DND-41 (cell line): Measurements from ENCODE around the gene SYCE3.

Experiments used
- EZH2 ChIP-seq: IDR thresholded peaks from 3 replicates; pipeline ENCODE4 v1.6.1; 2012; ENCODE audit warnings: borderline replicate concordance, low read depth, mild to moderate bottlenecking, moderate library complexity, low read length, inconsistent platforms; ENCODE audit not compliant: severe bottlenecking
- TF ChIP-seq, protein P1 (sequence below): IDR thresholded peaks from 2 replicates; pipeline ENCODE4 v1.5.1; 2012; ENCODE audit warnings: borderline replicate concordance, low read length, moderate library complexity, mild to moderate bottlenecking; ENCODE audit not compliant: poor library complexity, severe bottlenecking; ENCODE audit errors: extremely low read depth

DNA sequence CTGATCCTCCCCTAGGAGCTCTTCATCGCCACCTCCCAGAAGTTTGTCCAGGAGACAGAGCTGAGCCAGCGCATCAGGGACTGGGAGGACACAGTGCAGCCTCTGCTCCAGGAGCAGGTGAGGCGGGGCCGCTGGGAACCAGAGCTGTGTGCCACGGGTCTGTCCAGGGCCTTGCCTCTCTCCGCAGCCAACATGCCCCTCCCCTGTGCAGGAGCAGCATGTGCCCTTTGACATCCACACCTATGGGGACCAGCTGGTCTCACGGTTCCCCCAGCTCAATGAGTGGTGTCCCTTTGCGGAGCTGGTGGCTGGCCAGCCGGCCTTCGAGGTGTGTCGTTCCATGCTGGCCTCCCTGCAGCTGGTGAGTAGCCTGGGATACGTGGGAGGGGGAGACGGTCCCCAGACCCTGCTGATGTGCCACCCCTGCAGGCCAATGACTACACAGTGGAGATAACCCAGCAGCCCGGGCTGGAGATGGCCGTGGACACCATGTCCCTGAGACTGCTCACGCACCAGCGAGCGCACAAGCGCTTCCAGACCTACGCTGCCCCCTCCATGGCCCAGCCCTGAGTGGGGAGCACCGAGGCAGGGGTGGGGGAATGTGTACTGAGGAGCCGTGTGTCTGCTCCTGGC, 39.8 kb downstream of the SYCE3 start:
- TF ChIP-seq, protein P1, sequence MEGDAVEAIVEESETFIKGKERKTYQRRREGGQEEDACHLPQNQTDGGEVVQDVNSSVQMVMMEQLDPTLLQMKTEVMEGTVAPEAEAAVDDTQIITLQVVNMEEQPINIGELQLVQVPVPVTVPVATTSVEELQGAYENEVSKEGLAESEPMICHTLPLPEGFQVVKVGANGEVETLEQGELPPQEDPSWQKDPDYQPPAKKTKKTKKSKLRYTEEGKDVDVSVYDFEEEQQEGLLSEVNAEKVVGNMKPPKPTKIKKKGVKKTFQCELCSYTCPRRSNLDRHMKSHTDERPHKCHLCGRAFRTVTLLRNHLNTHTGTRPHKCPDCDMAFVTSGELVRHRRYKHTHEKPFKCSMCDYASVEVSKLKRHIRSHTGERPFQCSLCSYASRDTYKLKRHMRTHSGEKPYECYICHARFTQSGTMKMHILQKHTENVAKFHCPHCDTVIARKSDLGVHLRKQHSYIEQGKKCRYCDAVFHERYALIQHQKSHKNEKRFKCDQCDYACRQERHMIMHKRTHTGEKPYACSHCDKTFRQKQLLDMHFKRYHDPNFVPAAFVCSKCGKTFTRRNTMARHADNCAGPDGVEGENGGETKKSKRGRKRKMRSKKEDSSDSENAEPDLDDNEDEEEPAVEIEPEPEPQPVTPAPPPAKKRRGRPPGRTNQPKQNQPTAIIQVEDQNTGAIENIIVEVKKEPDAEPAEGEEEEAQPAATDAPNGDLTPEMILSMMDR, result no peak
- TF ChIP-seq EZH2, result no peak
